ENCODE measurements around the gene TOPAZ1. TPM values are rescaled to one million over a fixed set of nuclear protein-coding genes. Genes with fewer than 3 reads are reported as not detected.
A peak's percentile ranks its signal among the peaks of the same experiment; 100 is the strongest.

The TOPAZ1 gene
- total RNA-seq, 1 experiment from 2014 or later, result not detected

GRCh38 chr3:44242721-44243120 is 1.0 kb downstream of the TOPAZ1 start:
- DNase-seq (ENCODE audit: low read depth), result no peak

GRCh38 chr3:44248152-44248551 is 6.5 kb downstream of the TOPAZ1 start:
- DNase-seq (ENCODE audit: low read depth), result no peak

GRCh38 chr3:44252332-44252959 is 10.8 kb downstream of the TOPAZ1 start:
- no peak for DNase-seq (ENCODE audit: low read depth)

DNA sequence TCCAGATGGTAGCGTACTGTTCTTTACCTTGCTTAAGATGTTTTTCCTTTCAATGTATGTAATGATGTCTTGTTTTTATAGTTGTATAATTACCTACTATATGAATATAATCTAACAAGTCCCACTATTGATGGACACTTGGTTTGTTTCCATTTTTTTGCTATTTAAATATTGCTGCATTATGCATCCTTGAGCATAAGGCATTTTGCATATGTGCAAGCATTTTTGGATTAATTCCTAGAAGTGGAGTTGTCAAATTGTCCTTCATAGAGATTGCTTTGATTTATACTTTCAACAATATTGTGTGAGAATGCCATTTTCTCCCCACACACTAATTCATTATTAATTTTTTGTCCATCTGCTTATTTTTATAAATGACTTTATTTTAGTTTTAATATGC is 17.7 kb downstream of the TOPAZ1 start:
- no peak for DNase-seq (ENCODE audit: low read depth)

GRCh38 chr3:44264146-44264545 is 22.5 kb downstream of the TOPAZ1 start:
- DNase-seq (ENCODE audit: low read depth), result no peak

DNA sequence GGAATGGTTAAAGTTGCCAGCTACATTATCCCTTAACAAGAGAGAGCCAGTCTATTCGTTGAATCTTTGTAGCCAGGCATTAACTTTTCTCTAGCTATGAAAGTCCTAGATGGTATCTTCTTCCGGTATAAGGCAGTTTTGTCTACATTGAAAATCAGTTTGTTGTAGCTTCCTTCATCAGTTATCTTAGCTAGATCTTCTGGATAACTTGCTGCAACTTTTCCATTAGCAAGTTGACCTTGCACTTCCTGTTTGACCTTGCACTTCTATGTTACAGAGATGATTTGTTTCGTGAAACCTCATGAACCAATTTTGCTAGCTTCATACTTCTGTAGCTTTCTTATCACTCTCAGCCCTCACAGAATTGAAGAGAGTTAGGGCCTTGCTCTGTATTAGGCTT is 24.1 kb downstream of the TOPAZ1 start:
- no peak for DNase-seq (ENCODE audit: low read depth)

DNA sequence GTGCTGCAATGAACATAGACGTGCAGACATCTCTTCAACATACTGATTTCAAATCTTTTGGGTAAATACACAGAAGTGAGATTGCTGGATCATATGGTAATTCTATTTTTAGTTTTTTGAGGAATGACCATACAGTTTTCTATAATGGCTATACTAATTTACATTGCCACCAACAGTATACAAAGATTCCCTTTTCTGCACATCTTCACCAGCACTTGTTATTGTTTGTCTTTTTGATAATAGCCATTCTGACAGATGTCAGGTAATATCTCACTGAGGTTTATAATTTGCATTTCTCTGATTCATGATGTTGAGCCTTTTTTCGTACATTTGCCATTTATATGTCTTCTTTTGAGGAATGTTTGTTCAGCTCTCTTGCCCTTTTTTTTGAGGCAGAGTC is 30.5 kb downstream of the TOPAZ1 start:
- DNase-seq (ENCODE audit: low read depth), result no peak

- DNase-seq (ENCODE audit: low read depth), result no peak
Measured at GRCh38 chr3:44277925-44278324, 36.2 kb downstream of the TOPAZ1 start.

- DNase-seq (ENCODE audit: low read depth), result no peak
Measured at GRCh38 chr3:44280077-44280476, 38.4 kb downstream of the TOPAZ1 start.

DNA sequence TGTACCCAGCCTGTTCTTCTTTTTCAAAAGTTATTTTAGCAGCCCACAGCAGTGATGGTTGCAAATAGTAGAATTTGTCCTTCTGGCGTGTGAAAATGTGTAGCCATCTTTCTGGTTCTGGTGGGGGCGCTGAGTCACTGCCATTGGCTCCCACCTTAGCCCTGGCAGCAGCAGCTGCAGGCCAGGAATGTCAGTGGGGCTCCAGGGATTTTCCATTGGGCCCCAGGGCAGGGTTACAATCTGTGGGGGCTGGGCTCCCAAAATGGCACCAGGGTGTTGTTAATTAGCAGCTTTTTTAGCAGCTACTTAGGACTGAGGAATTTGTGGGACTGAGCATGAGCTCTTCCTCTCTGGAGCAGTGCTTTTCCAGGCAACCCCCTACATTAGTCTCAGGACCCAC is 38.9 kb downstream of the TOPAZ1 start:
- DNase-seq (ENCODE audit: low read depth), result peak; percentile 12

GRCh38 chr3:44284949-44285348 is 43.3 kb downstream of the TOPAZ1 start:
- no peak for DNase-seq (ENCODE audit: low read depth)

- no peak for DNase-seq (ENCODE audit: low read depth)
Measured at GRCh38 chr3:44289882-44290462, 48.3 kb downstream of the TOPAZ1 start.

GRCh38 chr3:44292276-44292675 is 50.6 kb downstream of the TOPAZ1 start:
- no peak for DNase-seq (ENCODE audit: low read depth)

- no peak for DNase-seq (ENCODE audit: low read depth)
Measured at GRCh38 chr3:44292947-44293346, 51.3 kb downstream of the TOPAZ1 start.

- no peak for DNase-seq (ENCODE audit: low read depth)
Measured at GRCh38 chr3:44297255-44297654, 55.6 kb downstream of the TOPAZ1 start.

DNA sequence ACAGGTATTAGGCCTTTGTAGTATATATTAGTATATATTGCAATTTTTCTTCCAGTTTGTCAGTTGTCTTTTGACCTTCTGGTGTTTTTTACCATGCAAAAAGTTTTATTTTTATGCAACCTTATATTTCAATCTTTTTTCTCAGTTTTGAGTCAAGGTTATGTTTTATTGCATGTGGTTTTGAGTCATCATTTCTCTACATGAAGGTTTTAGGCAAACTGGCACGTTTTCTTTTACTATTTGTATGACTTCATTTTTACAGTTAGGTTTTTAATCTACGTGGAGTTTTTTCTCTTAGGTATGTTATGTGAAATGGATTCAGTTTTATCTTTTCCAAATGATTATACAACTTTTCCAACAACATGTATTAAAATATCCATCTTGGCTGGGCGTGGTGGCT is 60.1 kb downstream of the TOPAZ1 start:
- no peak for DNase-seq (ENCODE audit: low read depth)

DNA sequence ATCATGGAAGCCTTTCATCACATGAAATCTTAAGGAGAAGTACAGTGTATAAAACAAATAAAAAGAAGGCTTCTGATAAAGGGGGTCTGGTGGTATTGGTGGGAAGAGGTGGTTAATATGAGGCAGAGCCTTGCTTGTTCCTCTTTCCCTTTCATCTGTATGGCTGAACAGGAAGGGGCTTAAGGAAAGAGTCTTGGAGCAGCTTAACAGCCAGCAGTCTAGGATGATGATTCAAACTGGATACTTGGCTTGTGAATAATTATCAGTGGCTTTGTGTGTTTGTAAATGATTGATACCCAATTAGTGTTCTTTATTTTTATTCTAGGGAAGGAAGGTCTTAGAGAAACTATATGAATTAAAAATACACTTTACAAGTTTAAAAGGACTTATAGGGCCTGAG is 67.8 kb downstream of the TOPAZ1 start:
- no peak for DNase-seq (ENCODE audit: low read depth)

DNA sequence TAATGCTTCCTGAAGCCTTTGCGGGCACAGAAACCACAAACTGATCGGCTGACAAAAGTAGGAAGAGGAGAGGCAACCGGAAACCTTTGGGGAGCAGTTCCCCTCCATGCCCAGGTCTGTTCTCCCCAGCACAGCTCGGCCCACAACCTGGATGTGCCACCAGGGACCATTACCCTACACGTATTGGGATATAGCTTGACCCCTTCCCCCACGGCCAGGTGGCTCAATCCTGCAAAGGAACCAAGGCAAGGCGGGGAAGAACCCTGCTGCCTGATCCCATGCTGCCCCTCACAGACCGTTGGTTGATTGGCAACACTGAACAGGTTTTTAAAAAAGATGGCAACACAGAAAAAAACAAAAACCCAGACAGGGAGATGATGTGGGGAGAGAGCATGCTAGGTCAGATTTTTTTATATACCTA is 77.2 kb downstream of the TOPAZ1 start:
- DNase-seq (ENCODE audit: low read depth), result no peak

GRCh38 chr3:44321335-44321734 is 79.6 kb downstream of the TOPAZ1 start:
- DNase-seq (ENCODE audit: low read depth), result no peak

- DNase-seq (ENCODE audit: low read depth), result peak; percentile 47
Measured at GRCh38 chr3:44323341-44323955, 81.8 kb downstream of the TOPAZ1 start.

GRCh38 chr3:44324584-44324983 is 82.9 kb downstream of the TOPAZ1 start:
- no peak for DNase-seq (ENCODE audit: low read depth)

- DNase-seq (ENCODE audit: low read depth), result no peak
Measured at GRCh38 chr3:44326019-44326418, 84.3 kb downstream of the TOPAZ1 start.

DNA sequence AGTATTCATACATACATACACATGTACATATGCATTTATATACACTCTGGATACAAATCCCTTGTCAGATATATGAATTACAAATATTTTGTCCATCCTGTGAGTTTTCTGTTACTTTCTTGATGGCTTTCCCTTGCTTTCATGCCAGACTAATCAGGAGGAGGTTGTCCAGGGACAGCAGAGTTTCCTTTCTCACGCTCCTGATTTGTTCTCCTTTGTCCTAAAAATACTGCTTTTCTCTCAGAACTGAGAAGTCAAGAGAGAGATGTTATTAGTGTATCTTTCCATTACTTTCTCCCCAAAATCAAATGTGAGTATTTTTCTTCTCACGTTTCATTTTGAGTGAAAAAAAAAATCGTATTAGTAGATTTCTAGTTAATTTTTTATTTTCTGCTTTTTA is 84.8 kb downstream of the TOPAZ1 start:
- DNase-seq (ENCODE audit: low read depth), result no peak

DNA sequence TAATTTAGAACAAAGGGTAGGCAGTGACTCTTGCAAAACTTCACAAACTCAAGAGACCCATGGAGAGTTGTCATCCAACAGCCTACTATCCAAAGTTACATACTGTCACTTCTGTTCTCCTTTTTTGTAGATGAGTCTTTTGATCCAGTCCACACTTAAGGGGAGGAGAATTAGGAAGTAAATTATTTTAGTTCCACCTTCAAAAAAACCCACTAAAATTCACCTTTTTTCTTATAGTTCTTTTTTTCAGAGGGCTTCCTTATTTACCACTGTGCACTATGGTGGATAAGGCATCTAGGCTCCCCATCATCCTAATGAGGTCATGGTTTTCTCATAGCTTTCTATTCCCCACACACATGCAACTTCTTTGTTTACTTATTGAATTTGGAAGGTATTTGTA is 88.3 kb downstream of the TOPAZ1 start:
- no peak for DNase-seq (ENCODE audit: low read depth)

Measured in Daoy (cell line).